Measurements from ENCODE around the gene TSPEAR.
"Not testable (repeated sequence)": the region's sequence is repeated elsewhere in the genome, so short reads cannot be mapped to it uniquely, and the experiment has no call there.

The TSPEAR gene

GRCh38 chr21:44576025-44576420, 135.3 kb downstream of the TSPEAR start:
- Mint-ChIP-seq H3K4me3 (no peak overlapping the region), H3K36me3 (peaks cover 4% of the 10 kb centered on the region)

GRCh38 chr21:44575307-44576024, 135.9 kb downstream of the TSPEAR start:
- Mint-ChIP-seq H3K4me1 (ENCODE audit: low read depth) (peaks cover 8% of the 10 kb centered on the region), H3K9me3 (ENCODE audit: low read depth) (peaks cover 10% of the 10 kb centered on the region), H3K27ac (no peak overlapping the region), H3K27me3 (no peaks in the 10 kb centered on the region), H3K36me3 (peaks cover 4% of the 10 kb centered on the region), H3K4me3 (no peak overlapping the region)

More at GRCh38 chr21:44576025-44576420, 135.3 kb downstream of the TSPEAR start:
- Mint-ChIP-seq H3K4me1 (ENCODE audit: low read depth) (peaks cover 9% of the 10 kb centered on the region), H3K9me3 (ENCODE audit: low read depth) (peaks cover 10% of the 10 kb centered on the region), H3K27ac (no peak overlapping the region), H3K27me3 (no peaks in the 10 kb centered on the region)

- Mint-ChIP-seq H3K4me3 (no peak overlapping the region), H3K27me3 (no peaks in the 10 kb centered on the region), H3K36me3 (peaks cover 4% of the 10 kb centered on the region), H3K9me3 (ENCODE audit: low read depth) (peaks cover 10% of the 10 kb centered on the region), H3K27ac (no peak overlapping the region), H3K4me1 (ENCODE audit: low read depth) (peaks cover 6% of the 10 kb centered on the region)
Observed at GRCh38 chr21:44574457-44575306, 136.7 kb downstream of the TSPEAR start.

- H3K27me3 Mint-ChIP-seq; H3K4me3 Mint-ChIP-seq; H3K9me3 Mint-ChIP-seq (ENCODE audit: low read depth); H3K36me3 Mint-ChIP-seq; H3K4me1 Mint-ChIP-seq (ENCODE audit: low read depth); H3K27ac Mint-ChIP-seq: not testable (repeated sequence)
Observed at GRCh38 chr21:44573630-44574456, 137.5 kb downstream of the TSPEAR start, which contains the start of gene KRTAP10-4. TSS of gene KRTAP10-4 (plus strand) at chr21:44573729. CDS start at chr21:44573759, 30 bp downstream.

GRCh38 chr21:44572959-44573583, 138.3 kb downstream of the TSPEAR start:
- Mint-ChIP-seq H3K4me1 (ENCODE audit: low read depth) (peaks cover 6% of the 10 kb centered on the region), H3K27me3 (no peaks in the 10 kb centered on the region), H3K9me3 (ENCODE audit: low read depth) (peaks cover 10% of the 10 kb centered on the region), H3K4me3 (no peak overlapping the region), H3K27ac (no peak overlapping the region), H3K36me3 (peaks cover 4% of the 10 kb centered on the region)

GRCh38 chr21:44571844-44572782, 139.3 kb downstream of the TSPEAR start:
- H3K4me1 Mint-ChIP-seq (ENCODE audit: low read depth), result peaks cover 6% of the 10 kb centered on the region
- H3K27ac Mint-ChIP-seq, result no peak overlapping the region
- peaks cover 4% of the 10 kb centered on the region for H3K36me3 Mint-ChIP-seq
- no peaks in the 10 kb centered on the region for H3K27me3 Mint-ChIP-seq
- no peak overlapping the region for H3K4me3 Mint-ChIP-seq
- H3K9me3 Mint-ChIP-seq (ENCODE audit: low read depth), result peaks cover 8% of the 10 kb centered on the region

- Mint-ChIP-seq H3K36me3 (no peaks in the 10 kb centered on the region), H3K9me3 (ENCODE audit: low read depth) (no peaks in the 10 kb centered on the region), H3K4me3 (no peak overlapping the region), H3K4me1 (ENCODE audit: low read depth) (peaks cover 8% of the 10 kb centered on the region), H3K27ac (no peak overlapping the region), H3K27me3 (no peaks in the 10 kb centered on the region)
Observed at GRCh38 chr21:44571296-44571695, 140.1 kb downstream of the TSPEAR start.

GRCh38 chr21:44569861-44570517, 141.4 kb downstream of the TSPEAR start:
- no peak overlapping the region for H3K4me3 Mint-ChIP-seq
- no peaks in the 10 kb centered on the region for H3K36me3 Mint-ChIP-seq
- H3K9me3 Mint-ChIP-seq (ENCODE audit: low read depth), result no peaks in the 10 kb centered on the region
- no peak overlapping the region for H3K27ac Mint-ChIP-seq
- no peaks in the 10 kb centered on the region for H3K27me3 Mint-ChIP-seq
- peaks cover 14% of the 10 kb centered on the region for H3K4me1 Mint-ChIP-seq (ENCODE audit: low read depth)

- Mint-ChIP-seq H3K27me3 (no peaks in the 10 kb centered on the region), H3K4me3 (no peak overlapping the region), H3K27ac (no peak overlapping the region), H3K9me3 (ENCODE audit: low read depth) (no peaks in the 10 kb centered on the region), H3K36me3 (no peaks in the 10 kb centered on the region), H3K4me1 (ENCODE audit: low read depth) (peaks cover 16% of the 10 kb centered on the region)
Observed at GRCh38 chr21:44568667-44569556, 142.5 kb downstream of the TSPEAR start.

- peaks cover 2% of the 10 kb centered on the region for H3K9me3 Mint-ChIP-seq (ENCODE audit: low read depth)
Observed at GRCh38 chr21:44568261-44568660, 143.1 kb downstream of the TSPEAR start.

GRCh38 chr21:44567481-44568171, 143.7 kb downstream of the TSPEAR start:
- Mint-ChIP-seq H3K4me1 (ENCODE audit: low read depth) (peaks cover 16% of the 10 kb centered on the region), H3K27ac (no peak overlapping the region), H3K27me3 (no peaks in the 10 kb centered on the region), H3K4me3 (no peak overlapping the region), H3K9me3 (ENCODE audit: low read depth) (peaks cover 5% of the 10 kb centered on the region), H3K36me3 (peaks cover 2% of the 10 kb centered on the region)

More at GRCh38 chr21:44568261-44568660, 143.1 kb downstream of the TSPEAR start:
- peaks cover 16% of the 10 kb centered on the region for H3K4me1 Mint-ChIP-seq (ENCODE audit: low read depth)
- H3K4me3 Mint-ChIP-seq, result no peak overlapping the region
- no peaks in the 10 kb centered on the region for H3K27me3 Mint-ChIP-seq
- H3K27ac Mint-ChIP-seq, result no peak overlapping the region
- peaks cover 1% of the 10 kb centered on the region for H3K36me3 Mint-ChIP-seq

- H3K27me3 Mint-ChIP-seq, result no peaks in the 10 kb centered on the region
- no peak overlapping the region for H3K4me3 Mint-ChIP-seq
- peaks cover 2% of the 10 kb centered on the region for H3K36me3 Mint-ChIP-seq
- peaks cover 15% of the 10 kb centered on the region for H3K4me1 Mint-ChIP-seq (ENCODE audit: low read depth)
- H3K27ac Mint-ChIP-seq, result no peak overlapping the region
- peaks cover 5% of the 10 kb centered on the region for H3K9me3 Mint-ChIP-seq (ENCODE audit: low read depth)
Observed at GRCh38 chr21:44566403-44566802, 145.0 kb downstream of the TSPEAR start.

All from activated naive CD8-positive, alpha-beta T cell (primary cell).